Astrocyte (in vitro differentiated cells and primary cell): ENCODE data around the gene SYT8.

Source experiments
- CTCF ChIP-seq: IDR thresholded peaks from 2 replicates; pipeline ENCODE4 v1.5.1; 2011; ENCODE audit warnings: low read depth, mild to moderate bottlenecking, inconsistent platforms, low read length, moderate library complexity; ENCODE audit not compliant: insufficient read depth
- EZH2 ChIP-seq: IDR thresholded peaks from 2 replicates; pipeline ENCODE4 v1.6.1; 2012; ENCODE audit warnings: mild to moderate bottlenecking, low read length, inconsistent platforms; ENCODE audit not compliant: insufficient read depth

GRCh38 chr11:1838077-1838425 is 3.3 kb downstream of the SYT8 start:
- TF ChIP-seq CTCF, result no peak
- no peak for TF ChIP-seq EZH2
